Measurements from ENCODE around the gene TMEM176B. TPM values are rescaled to one million over a fixed set of nuclear protein-coding genes. Genes with fewer than 3 reads are reported as not detected.

Gene TMEM176B
- total RNA-seq, 2 donors from 2014 or later, result 0.31 to 0.35 TPM

DNA sequence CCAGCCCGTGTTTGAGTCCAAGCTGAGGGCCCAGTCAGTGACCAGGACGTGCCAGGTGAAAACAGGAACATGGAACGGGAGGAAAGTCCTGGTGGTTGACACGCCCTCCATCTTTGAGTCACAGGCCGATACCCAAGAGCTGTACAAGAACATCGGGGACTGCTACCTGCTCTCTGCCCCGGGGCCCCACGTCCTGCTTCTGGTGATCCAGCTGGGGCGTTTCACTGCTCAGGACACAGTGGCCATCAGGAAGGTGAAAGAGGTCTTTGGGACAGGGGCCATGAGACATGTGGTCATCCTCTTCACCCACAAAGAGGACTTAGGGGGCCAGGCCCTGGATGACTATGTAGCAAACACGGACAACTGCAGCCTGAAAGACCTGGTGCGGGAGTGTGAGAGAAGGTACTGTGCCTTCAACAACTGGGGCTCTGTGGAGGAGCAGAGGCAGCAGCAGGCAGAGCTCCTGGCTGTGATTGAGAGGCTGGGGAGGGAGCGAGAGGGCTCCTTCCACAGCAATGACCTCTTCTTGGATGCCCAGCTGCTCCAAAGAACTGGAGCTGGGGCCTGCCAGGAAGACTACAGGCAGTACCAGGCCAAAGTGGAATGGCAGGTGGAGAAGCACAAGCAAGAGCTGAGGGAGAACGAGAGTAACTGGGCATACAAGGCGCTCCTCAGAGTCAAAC is 57.7 kb downstream of the TMEM176B start:
- Histone ChIP-seq H3K9me3 (ENCODE audit: control insufficient read depth, low read length) (no peaks in the 10 kb centered on the region), H3K27ac (ENCODE audit: low read depth, low read length) (no peak overlapping the region), H3K36me3 (ENCODE audit: control insufficient read depth, insufficient read depth, low read length) (no peaks in the 10 kb centered on the region), H3K4me1 (ENCODE audit: control insufficient read depth, insufficient read depth, low read length) (no peaks in the 10 kb centered on the region), H3K4me3 (ENCODE audit: low read length) (no peak overlapping the region), H3K9ac (ENCODE audit: extremely low read depth, low read length, poor library complexity, severe bottlenecking) (no peak overlapping the region), H3K27me3 (ENCODE audit: control insufficient read depth, insufficient read depth, low read length, poor library complexity, severe bottlenecking) (peaks cover 97% of the 10 kb centered on the region)
- Mint-ChIP-seq H3K4me1 (no peaks in the 10 kb centered on the region), H3K36me3 (ENCODE audit: low read depth) (no peaks in the 10 kb centered on the region), H3K27ac (no peak overlapping the region), H3K4me3 (no peak overlapping the region), H3K9me3 (no peaks in the 10 kb centered on the region), H3K27me3 (ENCODE audit: insufficient read depth) (peaks cover 99% of the 10 kb centered on the region)
- DNase-seq, result no peak
- TF ChIP-seq, protein P1, sequence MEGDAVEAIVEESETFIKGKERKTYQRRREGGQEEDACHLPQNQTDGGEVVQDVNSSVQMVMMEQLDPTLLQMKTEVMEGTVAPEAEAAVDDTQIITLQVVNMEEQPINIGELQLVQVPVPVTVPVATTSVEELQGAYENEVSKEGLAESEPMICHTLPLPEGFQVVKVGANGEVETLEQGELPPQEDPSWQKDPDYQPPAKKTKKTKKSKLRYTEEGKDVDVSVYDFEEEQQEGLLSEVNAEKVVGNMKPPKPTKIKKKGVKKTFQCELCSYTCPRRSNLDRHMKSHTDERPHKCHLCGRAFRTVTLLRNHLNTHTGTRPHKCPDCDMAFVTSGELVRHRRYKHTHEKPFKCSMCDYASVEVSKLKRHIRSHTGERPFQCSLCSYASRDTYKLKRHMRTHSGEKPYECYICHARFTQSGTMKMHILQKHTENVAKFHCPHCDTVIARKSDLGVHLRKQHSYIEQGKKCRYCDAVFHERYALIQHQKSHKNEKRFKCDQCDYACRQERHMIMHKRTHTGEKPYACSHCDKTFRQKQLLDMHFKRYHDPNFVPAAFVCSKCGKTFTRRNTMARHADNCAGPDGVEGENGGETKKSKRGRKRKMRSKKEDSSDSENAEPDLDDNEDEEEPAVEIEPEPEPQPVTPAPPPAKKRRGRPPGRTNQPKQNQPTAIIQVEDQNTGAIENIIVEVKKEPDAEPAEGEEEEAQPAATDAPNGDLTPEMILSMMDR (conservative IDR thresholded peaks at IDR 0.05), result no peak
- WGBS, 2 experiments (ENCODE audit: insufficient coverage in 1 of 2, insufficient read length in 1 of 2), result 76 to 82% methylated on average over 8 to 14 of the region's 14 CpGs

Other genes starting within 250 kb of the TMEM176B start
- gene GIMAP4, start 233.0 kb downstream of the TMEM176B start, total RNA-seq, result under 1 TPM in 1 of 2 donors, not detected in 1; 0.33 TPM
- not detected for gene GIMAP6, start 168.0 kb downstream of the TMEM176B start, total RNA-seq
- not detected for gene GIMAP2, start 114.7 kb downstream of the TMEM176B start, total RNA-seq
- not detected for gene GIMAP1, start 83.8 kb downstream of the TMEM176B start, total RNA-seq
- not detected for gene GIMAP5, start 62.9 kb downstream of the TMEM176B start, total RNA-seq
- not detected for gene TMEM176A, start 405 bp upstream of the TMEM176B start, total RNA-seq
- gene AOC1, start 52.2 kb upstream of the TMEM176B start, total RNA-seq, result not detected
- gene KCNH2, start 178.0 kb upstream of the TMEM176B start, total RNA-seq, result 1 to 10 TPM; 1.1 to 1.9 TPM
- gene NOS3, start 190.7 kb upstream of the TMEM176B start, total RNA-seq, result 1 to 10 TPM; 2.3 to 9.1 TPM
- 1 to 10 TPM; 2.0 to 3.0 TPM for gene ATG9B, start 224.1 kb upstream of the TMEM176B start, total RNA-seq
- 10 to 100 TPM; 35.9 to 37.2 TPM for gene ABCB8, start 228.1 kb upstream of the TMEM176B start, total RNA-seq
- gene ASIC3, start 248.2 kb upstream of the TMEM176B start, total RNA-seq, result 1 to 10 TPM; 2.5 to 3.0 TPM